ENCODE data around the gene HYAL3.

- TF ChIP-seq CTCF (conservative IDR thresholded peaks at IDR 0.05; ENCODE audit: low read length) (no peak), EZH2phosphoT487 (IDR thresholded peaks at IDR 0.05; ENCODE audit: borderline replicate concordance, low read depth, low read length) (no peak)
Observed at GRCh38 chr3:50314816-50315215, 15.6 kb upstream of the HYAL3 start.
